DOHH2 (cell line): ENCODE measurements around the gene SLC17A5.
"Not testable (repeated sequence)": the region's sequence is repeated elsewhere in the genome, so short reads cannot be mapped to it uniquely, and the experiment has no call there.

ENCODE experiments used
- H3F3A ChIP-seq: fragments of 200-600 bp; sonication (generic), shearing (Covaris generic); 2 replicates; pipeline ENCODE4 v1.6.0; 2016; ENCODE audit warnings: antibody characterized with exemption, mild to moderate bottlenecking; ENCODE audit not compliant: control insufficient read depth, insufficient read depth
- H3K27ac ChIP-seq: fragments of 200-600 bp; sonication (generic); 2 replicates; pipeline ENCODE4 v1.5.1; 2014; ENCODE audit warnings: low read depth, mild to moderate bottlenecking, low read length, moderate library complexity
- H3K27me3 ChIP-seq: fragments of 200-600 bp; sonication (generic); 2 replicates; pipeline ENCODE4 v1.6.1; 2014; ENCODE audit warnings: mild to moderate bottlenecking, low read length, mixed read lengths; ENCODE audit not compliant: control insufficient read depth
- H3K36me3 ChIP-seq: fragments of 200-600 bp; sonication (generic); 2 replicates; pipeline ENCODE4 v1.6.1; 2014; ENCODE audit warnings: mild to moderate bottlenecking, low read length, moderate library complexity, mixed read lengths; ENCODE audit not compliant: control insufficient read depth
- H3K4me1 ChIP-seq: fragments of 200-600 bp; sonication (generic); 2 replicates; pipeline ENCODE4 v1.6.1; 2014; ENCODE audit warnings: mild to moderate bottlenecking, low read length, mixed read lengths; ENCODE audit not compliant: control insufficient read depth
- H3K4me2 ChIP-seq: fragments of 200-600 bp; sonication (generic); 2 replicates; pipeline ENCODE4 v1.6.0; 2014; ENCODE audit warnings: mild to moderate bottlenecking, low read length, moderate library complexity
- H3K4me3 ChIP-seq: fragments of 200-600 bp; sonication (generic); 2 replicates; pipeline ENCODE4 v1.5.1; 2014; ENCODE audit warnings: mild to moderate bottlenecking, low read length, mixed read lengths
- H3K79me2 ChIP-seq: fragments of 200-600 bp; sonication (generic); 2 replicates; pipeline ENCODE4 v1.6.1; 2014; ENCODE audit warnings: mild to moderate bottlenecking, low read length, mixed read lengths; ENCODE audit not compliant: control insufficient read depth
- H3K9me2 ChIP-seq: fragments of 200-600 bp; sonication (generic); replicated peaks from 2 replicates; pipeline ENCODE4 v1.6.1; 2014; ENCODE audit warnings: mild to moderate bottlenecking, low read length, mixed read lengths; ENCODE audit not compliant: control insufficient read depth
- H3K9me3 ChIP-seq: fragments of 200-600 bp; sonication (generic); 2 replicates; pipeline ENCODE4 v1.6.1; 2014; ENCODE audit warnings: antibody characterized with exemption, low read length, mixed read lengths; ENCODE audit not compliant: control insufficient read depth, insufficient read depth
- H4K20me1 ChIP-seq: fragments of 200-600 bp; sonication (generic); 2 replicates; pipeline ENCODE4 v1.6.0; 2014; ENCODE audit warnings: low read depth, mild to moderate bottlenecking, antibody characterized with exemption, low read length, moderate library complexity; ENCODE audit not compliant: control insufficient read depth, insufficient read depth
- EZH2phosphoT487 ChIP-seq: fragments of 200-600 bp; sonication (generic); IDR thresholded peaks from 2 replicates; pipeline ENCODE4 v1.6.1; 2017; ENCODE audit warnings: borderline replicate concordance, mild to moderate bottlenecking, antibody characterized with exemption, low read length, moderate library complexity, mixed read lengths
- TF ChIP-seq, protein P1 (sequence below): fragments of 200-600 bp; sonication (generic); IDR thresholded peaks from one replicate; pipeline ENCODE4 v1.5.1; 2014; ENCODE audit warnings: antibody characterized with exemption, mild to moderate bottlenecking, low read depth, low read length; ENCODE audit not compliant: poor library complexity, severe bottlenecking

Gene SLC17A5

DNA sequence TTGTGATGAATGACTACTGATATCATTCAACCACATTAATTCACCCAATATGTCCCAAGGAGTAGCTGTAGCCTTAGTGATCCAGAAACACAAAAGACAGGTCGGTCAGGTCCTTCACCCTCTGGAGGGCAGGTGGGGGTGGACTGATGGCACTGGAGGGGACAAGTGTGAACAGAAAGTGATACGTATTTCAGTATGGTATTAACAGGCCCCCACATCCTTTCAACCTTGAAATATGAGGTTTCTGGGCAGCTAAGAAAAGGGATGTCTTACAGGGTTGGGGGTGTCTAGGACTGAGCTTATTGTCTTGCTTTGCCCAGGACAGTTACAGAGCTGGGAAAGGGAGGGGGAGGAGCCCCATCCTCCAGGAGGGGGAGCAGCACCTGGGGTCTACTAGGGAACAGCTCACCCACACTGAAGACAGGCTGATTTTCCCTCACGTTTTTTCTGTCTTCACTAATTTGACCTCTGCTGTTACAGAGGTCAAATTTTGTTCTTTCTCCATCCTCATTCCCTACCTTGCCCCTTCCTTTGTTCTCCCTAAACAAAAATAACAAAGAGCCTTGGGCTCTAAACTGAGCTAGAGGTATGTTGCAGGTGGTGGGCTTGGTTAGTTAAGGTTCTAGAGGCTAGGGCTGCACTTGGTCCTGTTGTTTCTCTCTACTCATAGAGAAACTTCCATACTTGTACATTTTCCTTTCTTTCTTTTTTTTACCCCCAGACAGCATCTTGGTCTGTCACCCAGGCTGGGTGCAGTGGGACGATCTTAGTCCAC lies 95.0 kb downstream of the SLC17A5 start:
- no peaks in the 10 kb centered on the region for H3K9me3 ChIP-seq
- no peaks in the 10 kb centered on the region for H3K4me1 ChIP-seq
- no peaks in the 10 kb centered on the region for H4K20me1 ChIP-seq
- no peaks in the 10 kb centered on the region for H3K9me2 ChIP-seq
- H3K4me2 ChIP-seq = no peak overlapping the region
- H3K4me3 ChIP-seq = no peak overlapping the region
- no peaks in the 10 kb centered on the region for H3F3A ChIP-seq
- no peak overlapping the region for H3K27ac ChIP-seq
- H3K79me2 ChIP-seq = no peaks in the 10 kb centered on the region
- no peaks in the 10 kb centered on the region for H3K27me3 ChIP-seq
- no peaks in the 10 kb centered on the region for H3K36me3 ChIP-seq
- no peak for TF ChIP-seq EZH2phosphoT487
- TF ChIP-seq, protein P1, sequence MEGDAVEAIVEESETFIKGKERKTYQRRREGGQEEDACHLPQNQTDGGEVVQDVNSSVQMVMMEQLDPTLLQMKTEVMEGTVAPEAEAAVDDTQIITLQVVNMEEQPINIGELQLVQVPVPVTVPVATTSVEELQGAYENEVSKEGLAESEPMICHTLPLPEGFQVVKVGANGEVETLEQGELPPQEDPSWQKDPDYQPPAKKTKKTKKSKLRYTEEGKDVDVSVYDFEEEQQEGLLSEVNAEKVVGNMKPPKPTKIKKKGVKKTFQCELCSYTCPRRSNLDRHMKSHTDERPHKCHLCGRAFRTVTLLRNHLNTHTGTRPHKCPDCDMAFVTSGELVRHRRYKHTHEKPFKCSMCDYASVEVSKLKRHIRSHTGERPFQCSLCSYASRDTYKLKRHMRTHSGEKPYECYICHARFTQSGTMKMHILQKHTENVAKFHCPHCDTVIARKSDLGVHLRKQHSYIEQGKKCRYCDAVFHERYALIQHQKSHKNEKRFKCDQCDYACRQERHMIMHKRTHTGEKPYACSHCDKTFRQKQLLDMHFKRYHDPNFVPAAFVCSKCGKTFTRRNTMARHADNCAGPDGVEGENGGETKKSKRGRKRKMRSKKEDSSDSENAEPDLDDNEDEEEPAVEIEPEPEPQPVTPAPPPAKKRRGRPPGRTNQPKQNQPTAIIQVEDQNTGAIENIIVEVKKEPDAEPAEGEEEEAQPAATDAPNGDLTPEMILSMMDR = no peak

DNA sequence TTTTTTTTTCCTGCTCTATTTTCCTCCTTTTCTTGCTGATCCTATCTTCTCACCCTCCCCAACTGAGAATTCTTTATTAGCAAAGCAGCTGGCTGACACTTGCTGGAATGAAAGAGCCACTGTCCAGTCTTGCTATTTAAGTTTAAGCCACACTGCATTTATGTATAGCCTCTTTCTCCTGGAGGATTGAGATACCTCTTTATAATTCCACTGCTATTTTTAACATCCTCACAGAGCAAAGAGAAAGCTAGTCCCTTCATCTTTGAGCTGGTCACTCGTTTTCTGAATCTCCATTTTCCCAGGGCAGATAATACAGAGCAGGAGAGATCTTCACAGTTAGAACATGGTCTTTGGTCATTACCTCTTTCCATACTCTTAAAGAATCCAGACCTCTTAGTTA lies 97.0 kb downstream of the SLC17A5 start:
- Histone ChIP-seq H3K9me3 (no peaks in the 10 kb centered on the region), H3K9me2 (no peaks in the 10 kb centered on the region), H3K4me2 (no peak overlapping the region), H3K4me3 (no peak overlapping the region), H3K27ac (no peak overlapping the region), H3K79me2 (no peaks in the 10 kb centered on the region), H3K36me3 (no peaks in the 10 kb centered on the region), H3K4me1 (no peaks in the 10 kb centered on the region), H3F3A (no peaks in the 10 kb centered on the region), H4K20me1 (no peaks in the 10 kb centered on the region), H3K27me3 (no peaks in the 10 kb centered on the region)
- TF ChIP-seq EZH2phosphoT487 = no peak
- TF ChIP-seq, protein P1 = no peak

DNA sequence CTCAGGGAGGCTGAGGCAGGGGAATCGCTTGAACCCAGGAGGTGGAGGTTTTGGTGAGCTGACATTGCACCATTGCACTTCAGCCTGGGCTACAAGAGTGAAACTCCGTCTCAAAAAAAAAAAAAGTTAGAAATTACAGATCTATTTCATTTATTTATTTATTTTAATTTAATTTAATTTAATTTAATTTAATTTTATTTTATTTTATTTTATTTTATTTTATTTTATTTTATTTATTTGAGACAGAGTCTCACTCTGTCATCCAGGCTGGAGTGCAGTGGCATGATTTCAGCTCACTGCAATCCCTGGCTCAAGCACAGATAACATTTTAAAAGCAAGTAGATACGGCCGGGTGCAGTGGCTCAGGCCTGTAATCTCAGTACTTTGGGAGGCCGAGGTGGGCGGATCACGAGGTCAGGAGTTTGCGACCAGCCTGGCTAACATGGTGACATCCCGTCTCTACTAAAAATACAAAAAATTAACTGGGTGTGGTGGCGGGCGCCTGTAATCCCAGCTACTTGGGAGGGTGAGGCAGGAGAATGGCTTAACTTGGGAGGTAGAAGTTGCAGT lies 98.3 kb downstream of the SLC17A5 start:
- H3K79me2 ChIP-seq, H4K20me1 ChIP-seq, H3K4me3 ChIP-seq, H3K27me3 ChIP-seq, H3K9me3 ChIP-seq, H3K9me2 ChIP-seq, H3K36me3 ChIP-seq, H3K4me2 ChIP-seq, H3K4me1 ChIP-seq, H3F3A ChIP-seq, H3K27ac ChIP-seq: not testable (repeated sequence)

DNA sequence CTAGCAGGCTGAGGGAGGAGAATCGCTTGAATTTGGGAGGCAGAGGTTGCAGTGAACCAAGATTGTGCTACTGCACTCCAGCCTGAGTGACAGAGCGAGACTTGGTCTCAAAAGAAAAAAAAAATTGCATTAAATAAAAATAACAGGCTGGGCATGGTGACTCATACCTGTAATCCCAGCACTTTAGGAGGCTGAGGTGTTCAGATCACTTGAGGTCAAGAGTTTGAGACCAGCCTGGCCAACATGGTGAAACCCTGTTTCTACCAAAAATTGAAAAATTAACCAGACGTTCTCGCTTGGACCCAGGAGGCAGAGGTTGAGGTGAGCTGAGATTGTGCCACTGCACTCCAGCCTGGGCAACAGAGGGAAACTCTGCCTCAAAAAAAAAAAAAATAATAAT lies 102.7 kb downstream of the SLC17A5 start:
- H3K27ac ChIP-seq, H4K20me1 ChIP-seq, H3K4me3 ChIP-seq, H3K4me2 ChIP-seq, H3K36me3 ChIP-seq, H3K9me2 ChIP-seq, H3K4me1 ChIP-seq, H3K79me2 ChIP-seq, H3F3A ChIP-seq, H3K9me3 ChIP-seq, H3K27me3 ChIP-seq: not testable (repeated sequence)
